Adrenal gland (tissue), 5 donors: ENCODE measurements around the gene BCAS4.

Source experiments
- CTCF ChIP-seq, 6 experiments: fragments of 450-650 bp in 4 of 6; fragments of 200-600 bp in 2 of 6; sonication (generic) in 1 of 6; IDR thresholded peaks; 1 replicate in 5 of 6; 2 replicates in 1 of 6; pipeline versions ENCODE4 v1.5.1 to v1.8.0; 2016 to 2021; ENCODE audit warnings: antibody characterized with exemption in 6 of 6, mild to moderate bottlenecking in 2 of 6, moderate library complexity in 1 of 6
- POLR2A ChIP-seq, 2 donors: fragments of 450-650 bp; IDR thresholded peaks; one replicate each; pipeline ENCODE4 v1.6.1; 2017; ENCODE audit warnings: antibody characterized with exemption in 2 of 2, mild to moderate bottlenecking in 2 of 2, moderate library complexity in 1 of 2
- donor health status: DM: no; HTN: no; CAD: no.

- TF ChIP-seq CTCF (IDR thresholded peaks at IDR 0.05), result no peak
- no peak for TF ChIP-seq POLR2A (IDR thresholded peaks at IDR 0.05)
These were observed 41.7 kb upstream of the BCAS4 start for GRCh38 chr20:50753152-50753551.
